Suppressor macrophage (primary cell): ENCODE data around the gene CCNT1.
"Not testable (repeated sequence)": the region's sequence is repeated elsewhere in the genome, so short reads cannot be mapped to it uniquely, and the experiment has no call there.

Experiments
- DNase-seq, 4 experiments: peaks; one replicate each; pipeline ENCODE4 v3.0.0-alpha.2; 2020 to 2022

The CCNT1 gene

GRCh38 chr12:48691826-48692487 is 24.6 kb downstream of the CCNT1 start:
- no peak for DNase-seq

GRCh38 chr12:48690990-48691389 is 25.5 kb downstream of the CCNT1 start:
- no peak for DNase-seq

- DNase-seq: no peak
Measured at GRCh38 chr12:48690436-48690835, 26.1 kb downstream of the CCNT1 start.

GRCh38 chr12:48688836-48689235 is 27.7 kb downstream of the CCNT1 start:
- DNase-seq: no peak

GRCh38 chr12:48687592-48687991 is 28.9 kb downstream of the CCNT1 start:
- no peak for DNase-seq

- DNase-seq: no peak
Measured at GRCh38 chr12:48686615-48687334, 29.7 kb downstream of the CCNT1 start.

- no peak for DNase-seq
Measured at GRCh38 chr12:48686037-48686595, 30.4 kb downstream of the CCNT1 start.

- DNase-seq: no peak
Measured at GRCh38 chr12:48683534-48683933, 33.0 kb downstream of the CCNT1 start.

- DNase-seq: no peak
Measured at GRCh38 chr12:48682927-48683326, 33.6 kb downstream of the CCNT1 start.

- DNase-seq: not testable (repeated sequence)
Measured at GRCh38 chr12:48682533-48682905, 34.0 kb downstream of the CCNT1 start.

- DNase-seq: peak; percentile 98 to 99 (median 98)
Measured at GRCh38 chr12:48681710-48682532, 34.6 kb downstream of the CCNT1 start, which contains the start of gene KANSL2. Gene KANSL2 (minus strand): TSS chr12:48682238. CDS start chr12:48681632, 606 bp downstream.

GRCh38 chr12:48681399-48681709 is 35.2 kb downstream of the CCNT1 start:
- no peak for DNase-seq

GRCh38 chr12:48680861-48681260 is 35.6 kb downstream of the CCNT1 start:
- no peak for DNase-seq

- DNase-seq: peak; percentile 67 to 86 (median 76)
Measured at GRCh38 chr12:48678551-48679185, 37.8 kb downstream of the CCNT1 start.

- no peak for DNase-seq
Measured at GRCh38 chr12:48671231-48671856, 45.2 kb downstream of the CCNT1 start.

- DNase-seq: no peak
Measured at GRCh38 chr12:48668996-48669395, 47.5 kb downstream of the CCNT1 start.

- DNase-seq: no peak
Measured at GRCh38 chr12:48659863-48660262, 56.6 kb downstream of the CCNT1 start.

GRCh38 chr12:48651681-48652080 is 64.8 kb downstream of the CCNT1 start:
- DNase-seq: no peak

- DNase-seq: not testable (repeated sequence)
Measured at GRCh38 chr12:48645354-48645753, 71.2 kb downstream of the CCNT1 start.

GRCh38 chr12:48643011-48643410 is 73.5 kb downstream of the CCNT1 start:
- DNase-seq: peak in 1 of 4 experiments; percentile 7

- DNase-seq: not testable (repeated sequence)
Measured at GRCh38 chr12:48641752-48642555, 74.6 kb downstream of the CCNT1 start.
